ENCODE measurements around the gene CDH24. TPM values are rescaled to one million over a fixed set of nuclear protein-coding genes. Genes with fewer than 3 reads are reported as not detected.

The CDH24 gene
- total RNA-seq, 4 donors from 2014 or later: 3.4 to 8.4 (median 5.7) TPM

- WGBS: 81% methylated on average over 5 of the region's 5 CpGs
- TF ChIP-seq EP300 (IDR thresholded peaks at IDR 0.05): no peak
- TF ChIP-seq POLR2AphosphoS5 (IDR thresholded peaks at IDR 0.05): no peak
- TF ChIP-seq, protein P1, sequence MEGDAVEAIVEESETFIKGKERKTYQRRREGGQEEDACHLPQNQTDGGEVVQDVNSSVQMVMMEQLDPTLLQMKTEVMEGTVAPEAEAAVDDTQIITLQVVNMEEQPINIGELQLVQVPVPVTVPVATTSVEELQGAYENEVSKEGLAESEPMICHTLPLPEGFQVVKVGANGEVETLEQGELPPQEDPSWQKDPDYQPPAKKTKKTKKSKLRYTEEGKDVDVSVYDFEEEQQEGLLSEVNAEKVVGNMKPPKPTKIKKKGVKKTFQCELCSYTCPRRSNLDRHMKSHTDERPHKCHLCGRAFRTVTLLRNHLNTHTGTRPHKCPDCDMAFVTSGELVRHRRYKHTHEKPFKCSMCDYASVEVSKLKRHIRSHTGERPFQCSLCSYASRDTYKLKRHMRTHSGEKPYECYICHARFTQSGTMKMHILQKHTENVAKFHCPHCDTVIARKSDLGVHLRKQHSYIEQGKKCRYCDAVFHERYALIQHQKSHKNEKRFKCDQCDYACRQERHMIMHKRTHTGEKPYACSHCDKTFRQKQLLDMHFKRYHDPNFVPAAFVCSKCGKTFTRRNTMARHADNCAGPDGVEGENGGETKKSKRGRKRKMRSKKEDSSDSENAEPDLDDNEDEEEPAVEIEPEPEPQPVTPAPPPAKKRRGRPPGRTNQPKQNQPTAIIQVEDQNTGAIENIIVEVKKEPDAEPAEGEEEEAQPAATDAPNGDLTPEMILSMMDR (IDR thresholded peaks at IDR 0.05): no peak
- TF ChIP-seq POLR2A (IDR thresholded peaks at IDR 0.05): no peak
- H3K27ac ChIP-seq: no peak overlapping the region
- peaks cover 7% of the 10 kb centered on the region for H3K4me1 ChIP-seq
- no peaks in the 10 kb centered on the region for H3K36me3 ChIP-seq
- DNase-seq (ENCODE audit: low spot score in 2 of 2): no peak
- no peaks in the 10 kb centered on the region for H3K27me3 ChIP-seq
- H3K9me3 ChIP-seq: no peaks in the 10 kb centered on the region
- no peak overlapping the region for H3K4me3 ChIP-seq
Measured at GRCh38 chr14:23051141-23052057, 5.9 kb downstream of the CDH24 start.

DNA sequence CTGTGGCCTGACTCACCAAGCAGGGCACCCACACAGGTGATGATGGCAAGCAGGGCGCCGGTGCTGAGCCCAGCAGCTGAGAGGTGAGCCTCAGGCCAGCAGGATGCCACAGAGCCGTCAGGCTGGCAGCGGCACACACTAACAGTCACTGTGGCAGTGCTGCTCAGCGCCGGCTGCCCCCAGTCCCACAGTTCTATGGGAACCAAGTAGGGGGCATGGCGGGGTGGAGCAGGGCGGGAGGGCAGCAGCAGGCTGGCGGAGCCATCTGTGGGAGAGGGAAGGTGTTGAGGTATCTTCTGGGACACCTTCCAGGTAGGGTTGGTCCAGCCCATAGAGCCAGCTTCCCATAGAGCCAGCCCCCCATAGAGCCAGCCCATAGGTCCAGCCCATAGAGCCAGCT, 8.3 kb downstream of the CDH24 start:
- TF ChIP-seq, protein P1 (IDR thresholded peaks at IDR 0.05): no peak
- TF ChIP-seq POLR2AphosphoS5 (IDR thresholded peaks at IDR 0.05) (no peak), EP300 (IDR thresholded peaks at IDR 0.05) (no peak), POLR2A (IDR thresholded peaks at IDR 0.05) (no peak)
- no peaks in the 10 kb centered on the region for H3K27me3 ChIP-seq
- H3K4me3 ChIP-seq: no peak overlapping the region
- WGBS: 85% methylated on average over 8 of the region's 9 CpGs
- H3K36me3 ChIP-seq: no peaks in the 10 kb centered on the region
- H3K27ac ChIP-seq: no peak overlapping the region
- H3K4me1 ChIP-seq: no peaks in the 10 kb centered on the region
- no peaks in the 10 kb centered on the region for H3K9me3 ChIP-seq
- no peak for DNase-seq (ENCODE audit: low spot score in 2 of 2)

DNA sequence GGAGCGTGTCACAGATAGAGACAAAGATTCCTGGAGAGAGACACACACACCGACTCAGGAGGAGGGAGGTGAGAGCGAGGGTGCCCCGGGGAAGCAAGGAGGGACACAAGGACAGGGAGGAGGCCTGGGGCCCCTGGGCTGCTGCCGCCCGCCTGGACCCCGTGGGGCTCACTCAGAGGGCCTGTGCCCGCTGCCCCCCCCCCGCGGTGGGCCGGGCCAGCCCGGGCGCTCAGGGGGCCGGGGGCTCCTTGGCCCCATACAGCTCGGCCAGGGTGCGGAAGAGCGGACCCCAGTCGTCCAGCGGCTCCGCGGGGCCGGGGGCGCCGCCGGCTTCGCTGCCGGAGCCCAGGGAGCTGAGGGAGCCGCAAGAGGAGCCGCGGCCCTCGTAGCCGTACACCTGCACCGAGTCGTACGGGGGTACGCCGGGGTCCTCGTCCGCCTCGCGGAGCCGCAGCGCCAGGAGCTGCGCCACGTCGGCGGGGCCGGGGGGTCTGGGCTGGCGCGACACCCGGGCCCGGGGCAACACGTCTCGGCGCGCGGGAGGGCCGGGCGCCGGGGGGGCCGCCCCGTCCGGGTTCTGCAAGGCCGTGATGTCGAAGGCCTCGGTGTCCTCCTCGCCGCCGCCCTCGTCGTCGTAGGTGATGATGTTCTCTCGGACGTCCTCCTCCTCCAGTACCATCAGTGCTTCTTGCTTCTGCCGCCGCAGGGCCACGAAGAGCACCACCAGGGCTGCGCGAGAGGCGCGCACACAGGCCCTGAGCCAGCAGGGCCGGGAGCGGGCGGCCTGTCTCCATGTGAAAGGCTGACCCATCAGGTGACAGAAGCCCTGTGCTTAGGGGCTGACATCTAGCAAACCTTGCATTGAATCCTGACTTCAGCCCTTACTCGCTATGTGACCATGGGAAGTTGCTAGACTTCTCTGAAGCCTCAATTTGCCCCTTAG, 9.3 kb downstream of the CDH24 start:
- Histone ChIP-seq H3K4me3 (no peak overlapping the region), H3K9me3 (no peaks in the 10 kb centered on the region), H3K4me1 (no peaks in the 10 kb centered on the region), H3K36me3 (no peaks in the 10 kb centered on the region), H3K27ac (no peak overlapping the region), H3K27me3 (no peaks in the 10 kb centered on the region)
- 81% methylated on average over 24 of the region's 85 CpGs for WGBS
- no peak for DNase-seq (ENCODE audit: low spot score in 2 of 2)
- TF ChIP-seq EP300 (IDR thresholded peaks at IDR 0.05): no peak
- TF ChIP-seq POLR2A (IDR thresholded peaks at IDR 0.05): no peak
- TF ChIP-seq, protein P1 (IDR thresholded peaks at IDR 0.05): no peak
- TF ChIP-seq POLR2AphosphoS5 (IDR thresholded peaks at IDR 0.05): no peak

GRCh38 chr14:23047034-23047634, 10.2 kb downstream of the CDH24 start:
- no peaks in the 10 kb centered on the region for H3K4me1 ChIP-seq
- H3K36me3 ChIP-seq: no peaks in the 10 kb centered on the region
- H3K27me3 ChIP-seq: no peaks in the 10 kb centered on the region
- H3K4me3 ChIP-seq: no peak overlapping the region
- DNase-seq (ENCODE audit: low spot score in 2 of 2): no peak
- H3K9me3 ChIP-seq: no peaks in the 10 kb centered on the region
- 64% methylated on average over 6 of the region's 6 CpGs for WGBS
- TF ChIP-seq POLR2A (IDR thresholded peaks at IDR 0.05): no peak
- TF ChIP-seq, protein P1 (IDR thresholded peaks at IDR 0.05): no peak
- no peak for TF ChIP-seq POLR2AphosphoS5 (IDR thresholded peaks at IDR 0.05)
- TF ChIP-seq EP300 (IDR thresholded peaks at IDR 0.05): no peak
- H3K27ac ChIP-seq: no peak overlapping the region
